Measurements from ENCODE around the gene CLK1. TPM values are rescaled to one million over a fixed set of nuclear protein-coding genes. Genes with fewer than 3 reads are reported as not detected.

The CLK1 gene
- total and polyA plus RNA-seq, 2 of the 13 experiments (the other 11 are each of a cell fraction or from before 2014, with no cell fraction given): 66.6 to 101 TPM

DNA sequence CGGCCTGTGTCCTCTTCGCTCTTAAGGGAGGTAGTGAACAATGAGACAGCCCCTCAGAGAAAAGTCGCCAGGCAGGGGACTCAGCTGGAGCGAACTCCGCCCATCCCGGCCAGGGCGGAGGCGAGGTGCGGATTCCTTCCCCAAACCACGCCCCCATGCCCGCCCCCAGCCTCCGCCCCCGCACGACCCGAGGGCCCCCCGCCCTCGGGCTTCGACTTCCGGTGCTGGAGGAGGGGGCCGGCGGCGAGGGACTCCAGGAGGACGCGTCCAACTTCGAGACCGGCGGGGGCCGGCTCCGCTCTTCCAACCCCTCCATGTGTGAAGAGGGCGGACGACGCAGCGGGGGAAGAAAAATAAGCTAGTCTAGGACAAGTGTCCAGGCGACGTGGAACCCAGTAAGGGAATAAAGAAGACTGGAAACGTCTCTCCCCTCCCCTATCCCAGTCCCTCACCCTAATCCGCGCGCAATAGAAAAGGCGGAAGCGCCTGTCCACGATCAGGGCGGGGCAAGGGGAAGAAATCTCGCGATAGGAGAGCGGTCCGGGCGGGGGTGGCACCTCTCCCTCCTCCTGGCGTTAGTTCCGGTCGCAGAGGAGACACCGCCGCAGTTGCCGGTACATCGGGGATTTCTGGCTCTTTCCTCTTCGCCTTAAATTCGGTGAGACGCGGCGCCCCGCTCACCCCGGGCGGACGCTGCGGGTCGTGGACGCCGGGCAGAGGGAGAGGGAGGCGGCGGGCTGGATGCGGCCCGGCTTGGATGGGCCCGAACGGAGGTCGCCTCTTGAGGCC is 52.9 kb downstream of the CLK1 start, which contains the start of gene BZW1 (continued):
- TF ChIP-seq CBX5 (CRISPR knock-in tag; IDR thresholded peaks at IDR 0.05; ENCODE audit: borderline replicate concordance): no peak; the same call in none of the 2 replicates
- TF ChIP-seq HHEX (CRISPR knock-in tag; IDR thresholded peaks at IDR 0.05): no peak
- TF ChIP-seq HES4 (CRISPR knock-in tag; IDR thresholded peaks at IDR 0.05; ENCODE audit: borderline replicate concordance): 0 out of 2 replicates have a peak, but pooled peaks have one; percentile 59
- no peak for TF ChIP-seq ZSCAN12 (CRISPR knock-in tag; IDR thresholded peaks at IDR 0.05)
- peak; percentile 96 for TF ChIP-seq ARNT2 (CRISPR knock-in tag; IDR thresholded peaks at IDR 0.05; ENCODE audit: low read depth)
- TF ChIP-seq ZNF484 (CRISPR knock-in tag; IDR thresholded peaks at IDR 0.05; ENCODE audit: borderline replicate concordance, low read depth): no peak
- TF ChIP-seq MYC (CRISPR knock-in tag; IDR thresholded peaks at IDR 0.05; ENCODE audit: borderline replicate concordance): peak; percentile 64; the same call in 1 of the 2 replicates
- no peak; a peak in 1 of 4 replicates for TF ChIP-seq KLF16 (CRISPR knock-in tag; IDR thresholded peaks at IDR 0.05)
- TF ChIP-seq, protein P1, sequence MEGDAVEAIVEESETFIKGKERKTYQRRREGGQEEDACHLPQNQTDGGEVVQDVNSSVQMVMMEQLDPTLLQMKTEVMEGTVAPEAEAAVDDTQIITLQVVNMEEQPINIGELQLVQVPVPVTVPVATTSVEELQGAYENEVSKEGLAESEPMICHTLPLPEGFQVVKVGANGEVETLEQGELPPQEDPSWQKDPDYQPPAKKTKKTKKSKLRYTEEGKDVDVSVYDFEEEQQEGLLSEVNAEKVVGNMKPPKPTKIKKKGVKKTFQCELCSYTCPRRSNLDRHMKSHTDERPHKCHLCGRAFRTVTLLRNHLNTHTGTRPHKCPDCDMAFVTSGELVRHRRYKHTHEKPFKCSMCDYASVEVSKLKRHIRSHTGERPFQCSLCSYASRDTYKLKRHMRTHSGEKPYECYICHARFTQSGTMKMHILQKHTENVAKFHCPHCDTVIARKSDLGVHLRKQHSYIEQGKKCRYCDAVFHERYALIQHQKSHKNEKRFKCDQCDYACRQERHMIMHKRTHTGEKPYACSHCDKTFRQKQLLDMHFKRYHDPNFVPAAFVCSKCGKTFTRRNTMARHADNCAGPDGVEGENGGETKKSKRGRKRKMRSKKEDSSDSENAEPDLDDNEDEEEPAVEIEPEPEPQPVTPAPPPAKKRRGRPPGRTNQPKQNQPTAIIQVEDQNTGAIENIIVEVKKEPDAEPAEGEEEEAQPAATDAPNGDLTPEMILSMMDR (CRISPR knock-in tag; IDR thresholded peaks at IDR 0.05): no peak; the same call in 1 of the 2 replicates
- TF ChIP-seq MTF1 (CRISPR knock-in tag; IDR thresholded peaks at IDR 0.05): no peak
- TF ChIP-seq HMGA1 (CRISPR knock-in tag; conservative IDR thresholded peaks at IDR 0.05): no peak
- TF ChIP-seq ZNF557 (CRISPR knock-in tag; IDR thresholded peaks at IDR 0.05): peak; percentile 73; the same call in 1 of the 2 replicates
- no peak for TF ChIP-seq ZNF180 (CRISPR knock-in tag; IDR thresholded peaks at IDR 0.05; ENCODE audit: borderline replicate concordance, low read depth)
- TF ChIP-seq SYNCRIP (IDR thresholded peaks at IDR 0.05; ENCODE audit: insufficient read depth, low read depth, low read length): no peak
- 0 out of 2 replicates have a peak, but pooled peaks have one; percentile 53 for TF ChIP-seq ZNF160 (CRISPR knock-in tag; IDR thresholded peaks at IDR 0.05)
- TF ChIP-seq SP140L (CRISPR knock-in tag; IDR thresholded peaks at IDR 0.05; ENCODE audit: borderline replicate concordance): no peak
- TF ChIP-seq, protein P2, sequence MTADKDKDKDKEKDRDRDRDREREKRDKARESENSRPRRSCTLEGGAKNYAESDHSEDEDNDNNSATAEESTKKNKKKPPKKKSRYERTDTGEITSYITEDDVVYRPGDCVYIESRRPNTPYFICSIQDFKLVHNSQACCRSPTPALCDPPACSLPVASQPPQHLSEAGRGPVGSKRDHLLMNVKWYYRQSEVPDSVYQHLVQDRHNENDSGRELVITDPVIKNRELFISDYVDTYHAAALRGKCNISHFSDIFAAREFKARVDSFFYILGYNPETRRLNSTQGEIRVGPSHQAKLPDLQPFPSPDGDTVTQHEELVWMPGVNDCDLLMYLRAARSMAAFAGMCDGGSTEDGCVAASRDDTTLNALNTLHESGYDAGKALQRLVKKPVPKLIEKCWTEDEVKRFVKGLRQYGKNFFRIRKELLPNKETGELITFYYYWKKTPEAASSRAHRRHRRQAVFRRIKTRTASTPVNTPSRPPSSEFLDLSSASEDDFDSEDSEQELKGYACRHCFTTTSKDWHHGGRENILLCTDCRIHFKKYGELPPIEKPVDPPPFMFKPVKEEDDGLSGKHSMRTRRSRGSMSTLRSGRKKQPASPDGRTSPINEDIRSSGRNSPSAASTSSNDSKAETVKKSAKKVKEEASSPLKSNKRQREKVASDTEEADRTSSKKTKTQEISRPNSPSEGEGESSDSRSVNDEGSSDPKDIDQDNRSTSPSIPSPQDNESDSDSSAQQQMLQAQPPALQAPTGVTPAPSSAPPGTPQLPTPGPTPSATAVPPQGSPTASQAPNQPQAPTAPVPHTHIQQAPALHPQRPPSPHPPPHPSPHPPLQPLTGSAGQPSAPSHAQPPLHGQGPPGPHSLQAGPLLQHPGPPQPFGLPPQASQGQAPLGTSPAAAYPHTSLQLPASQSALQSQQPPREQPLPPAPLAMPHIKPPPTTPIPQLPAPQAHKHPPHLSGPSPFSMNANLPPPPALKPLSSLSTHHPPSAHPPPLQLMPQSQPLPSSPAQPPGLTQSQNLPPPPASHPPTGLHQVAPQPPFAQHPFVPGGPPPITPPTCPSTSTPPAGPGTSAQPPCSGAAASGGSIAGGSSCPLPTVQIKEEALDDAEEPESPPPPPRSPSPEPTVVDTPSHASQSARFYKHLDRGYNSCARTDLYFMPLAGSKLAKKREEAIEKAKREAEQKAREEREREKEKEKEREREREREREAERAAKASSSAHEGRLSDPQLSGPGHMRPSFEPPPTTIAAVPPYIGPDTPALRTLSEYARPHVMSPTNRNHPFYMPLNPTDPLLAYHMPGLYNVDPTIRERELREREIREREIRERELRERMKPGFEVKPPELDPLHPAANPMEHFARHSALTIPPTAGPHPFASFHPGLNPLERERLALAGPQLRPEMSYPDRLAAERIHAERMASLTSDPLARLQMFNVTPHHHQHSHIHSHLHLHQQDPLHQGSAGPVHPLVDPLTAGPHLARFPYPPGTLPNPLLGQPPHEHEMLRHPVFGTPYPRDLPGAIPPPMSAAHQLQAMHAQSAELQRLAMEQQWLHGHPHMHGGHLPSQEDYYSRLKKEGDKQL (CRISPR knock-in tag; IDR thresholded peaks at IDR 0.05; ENCODE audit: low read depth): no peak
- peak; percentile 86 for TF ChIP-seq ZSCAN9 (CRISPR knock-in tag; IDR thresholded peaks at IDR 0.05; ENCODE audit: borderline replicate concordance)
- TF ChIP-seq, protein P3, sequence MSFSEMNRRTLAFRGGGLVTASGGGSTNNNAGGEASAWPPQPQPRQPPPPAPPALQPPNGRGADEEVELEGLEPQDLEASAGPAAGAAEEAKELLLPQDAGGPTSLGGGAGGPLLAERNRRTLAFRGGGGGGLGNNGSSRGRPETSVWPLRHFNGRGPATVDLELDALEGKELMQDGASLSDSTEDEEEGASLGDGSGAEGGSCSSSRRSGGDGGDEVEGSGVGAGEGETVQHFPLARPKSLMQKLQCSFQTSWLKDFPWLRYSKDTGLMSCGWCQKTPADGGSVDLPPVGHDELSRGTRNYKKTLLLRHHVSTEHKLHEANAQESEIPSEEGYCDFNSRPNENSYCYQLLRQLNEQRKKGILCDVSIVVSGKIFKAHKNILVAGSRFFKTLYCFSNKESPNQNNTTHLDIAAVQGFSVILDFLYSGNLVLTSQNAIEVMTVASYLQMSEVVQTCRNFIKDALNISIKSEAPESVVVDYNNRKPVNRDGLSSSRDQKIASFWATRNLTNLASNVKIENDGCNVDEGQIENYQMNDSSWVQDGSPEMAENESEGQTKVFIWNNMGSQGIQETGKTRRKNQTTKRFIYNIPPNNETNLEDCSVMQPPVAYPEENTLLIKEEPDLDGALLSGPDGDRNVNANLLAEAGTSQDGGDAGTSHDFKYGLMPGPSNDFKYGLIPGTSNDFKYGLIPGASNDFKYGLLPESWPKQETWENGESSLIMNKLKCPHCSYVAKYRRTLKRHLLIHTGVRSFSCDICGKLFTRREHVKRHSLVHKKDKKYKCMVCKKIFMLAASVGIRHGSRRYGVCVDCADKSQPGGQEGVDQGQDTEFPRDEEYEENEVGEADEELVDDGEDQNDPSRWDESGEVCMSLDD (CRISPR knock-in tag; IDR thresholded peaks at IDR 0.05; ENCODE audit: borderline replicate concordance): no peak
- TF ChIP-seq ISX (CRISPR knock-in tag; conservative IDR thresholded peaks at IDR 0.05): no peak
